ENCODE measurements around the gene SUMF2. TPM values are rescaled to one million over a fixed set of nuclear protein-coding genes. Genes with fewer than 3 reads are reported as not detected.

Gene SUMF2
- total RNA-seq, 1 donor from 2014 or later: 157 TPM

DNA sequence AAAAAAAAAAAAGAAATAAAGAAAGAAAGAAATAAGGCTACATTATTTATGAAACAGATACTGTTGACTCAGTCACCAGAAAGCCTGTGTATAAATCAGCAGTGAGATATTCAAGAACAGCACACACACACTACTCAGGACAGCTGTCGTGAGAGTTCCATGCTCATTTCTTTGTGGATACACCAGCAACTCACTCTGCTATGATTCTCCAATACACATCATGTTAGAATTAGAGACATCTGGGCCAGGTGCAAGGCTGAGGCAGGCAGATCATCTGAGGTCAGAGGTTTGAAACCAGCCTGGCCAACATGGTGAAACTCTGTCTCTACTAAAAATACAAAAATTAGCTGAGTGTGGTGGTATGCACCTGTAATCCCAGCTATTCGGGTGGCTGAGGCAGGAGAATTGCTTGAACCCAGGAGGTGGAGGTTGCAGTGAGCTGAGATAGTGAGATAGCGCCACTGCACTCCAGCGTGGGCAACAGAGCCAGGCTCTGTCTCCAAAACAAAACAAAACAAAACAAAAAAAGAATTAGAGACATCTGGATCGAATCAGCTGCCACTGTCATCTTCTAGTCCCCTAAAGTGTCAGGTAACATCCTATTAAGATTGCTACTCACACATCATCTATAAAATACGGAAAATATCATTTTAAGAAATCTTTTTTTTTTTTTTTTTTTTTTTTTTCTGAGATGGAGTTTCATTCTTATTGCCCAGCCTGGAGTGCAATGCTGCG lies 63.3 kb downstream of the SUMF2 start:
- Mint-ChIP-seq H3K4me1 (ENCODE audit: low read depth) (no peaks in the 10 kb centered on the region), H3K4me3 (no peak overlapping the region), H3K27me3 (ENCODE audit: insufficient read depth) (no peaks in the 10 kb centered on the region), H3K27ac (no peak overlapping the region), H3K9me3 (no peaks in the 10 kb centered on the region), H3K36me3 (ENCODE audit: low read depth) (no peaks in the 10 kb centered on the region)
- no peak for DNase-seq (ENCODE audit: low spot score)
- intact Hi-C loops (cut with micrococcal nuclease): no loop called here

Other genes with a start within 250 kb of the SUMF2 start
- gene SEPTIN14, start 201.5 kb upstream of the SUMF2 start, total RNA-seq: not detected in 2 replicates
- 1.3 and 3.1 TPM in 2 replicates for gene ZNF713, start 176.8 kb upstream of the SUMF2 start, total RNA-seq
- 38.2 and 39.3 TPM in 2 replicates for gene MRPS17, start 112.4 kb upstream of the SUMF2 start, total RNA-seq
- 49.4 and 50.0 TPM in 2 replicates for gene NIPSNAP2, start 99.7 kb upstream of the SUMF2 start, total RNA-seq
- gene PSPH, start 12.8 kb upstream of the SUMF2 start, total RNA-seq: 17.3 and 19.3 TPM in 2 replicates
- 308 TPM in 2 replicates for gene CCT6A, start 12.5 kb upstream of the SUMF2 start, total RNA-seq
- 3.4 and 4.3 TPM in 2 replicates for gene PHKG1, start 28.7 kb downstream of the SUMF2 start, total RNA-seq
- 613 and 617 TPM in 2 replicates for gene CHCHD2, start 42.2 kb downstream of the SUMF2 start, total RNA-seq
- gene NUPR2, start 52.1 kb downstream of the SUMF2 start, total RNA-seq: not detected in 2 replicates